Chondrocyte (in vitro differentiated cells): Measurements from ENCODE around the gene NME5. TPM values are rescaled to one million over a fixed set of nuclear protein-coding genes. Genes with fewer than 3 reads are reported as not detected.

Experiments used
- DNase-seq: peaks from one replicate; pipeline ENCODE4 v3.0.0; 2021; ENCODE audit warnings: mixed read lengths, low spot score
- H3K27ac Mint-ChIP-seq: one replicate; pipeline ENCODE4 v1.8.0; 2021; ENCODE audit warnings: mild to moderate bottlenecking, moderate library complexity, mixed read lengths; ENCODE audit not compliant: unreplicated experiment
- H3K27me3 Mint-ChIP-seq: 2 replicates; pipeline ENCODE4 v1.8.0; 2021; ENCODE audit warnings: low read depth, mixed read lengths
- H3K36me3 Mint-ChIP-seq: 2 replicates; pipeline ENCODE4 v1.8.0; 2021; ENCODE audit warnings: low read depth, mixed read lengths
- H3K4me1 Mint-ChIP-seq: 2 replicates; pipeline ENCODE4 v1.8.0; 2021; ENCODE audit warnings: low read depth, mild to moderate bottlenecking, mixed read lengths
- H3K4me3 Mint-ChIP-seq: one replicate; pipeline ENCODE4 v1.8.0; 2021; ENCODE audit warnings: mild to moderate bottlenecking, moderate library complexity, mixed read lengths; ENCODE audit not compliant: unreplicated experiment
- H3K9me3 Mint-ChIP-seq: 2 replicates; pipeline ENCODE4 v1.8.0; 2021; ENCODE audit warnings: low read depth, mixed read lengths
- CTCF ChIP-seq: fragments of 200-600 bp; sonication (generic); IDR thresholded peaks from 2 replicates; pipeline ENCODE4 v1.5.0; 2021; ENCODE audit warnings: antibody characterized with exemption, mild to moderate bottlenecking, moderate library complexity
- total RNA-seq: library from RNA; stranded (reverse); gene quantifications from 3 replicates; pipeline ENCODE4 v1.2.1, GENCODE V29; 2021

NME5 gene
- total RNA-seq, 1 donor from 2014 or later: 2.0 TPM

- Mint-ChIP-seq H3K9me3 (no peaks in the 10 kb centered on the region), H3K27me3 (peaks cover 4% of the 10 kb centered on the region), H3K36me3 (no peaks in the 10 kb centered on the region), H3K4me1 (peaks cover 7% of the 10 kb centered on the region), H3K27ac (no peak overlapping the region), H3K4me3 (no peak overlapping the region)
- DNase-seq: no peak
- no peak for TF ChIP-seq CTCF
Measured at GRCh38 chr5:138111937-138112336, 27.3 kb downstream of the NME5 start.

- Mint-ChIP-seq H3K4me1 (peaks cover 7% of the 10 kb centered on the region), H3K27ac (no peak overlapping the region), H3K4me3 (no peak overlapping the region), H3K9me3 (no peaks in the 10 kb centered on the region), H3K27me3 (peaks cover 4% of the 10 kb centered on the region), H3K36me3 (no peaks in the 10 kb centered on the region)
- no peak for TF ChIP-seq CTCF
- no peak for DNase-seq
Measured at GRCh38 chr5:138111181-138111580, 28.0 kb downstream of the NME5 start.

GRCh38 chr5:138110266-138110963 lies 28.8 kb downstream of the NME5 start:
- Mint-ChIP-seq H3K9me3 (no peaks in the 10 kb centered on the region), H3K4me3 (no peak overlapping the region), H3K27ac (no peak overlapping the region), H3K27me3 (peaks cover 5% of the 10 kb centered on the region), H3K4me1 (peaks cover 7% of the 10 kb centered on the region), H3K36me3 (no peaks in the 10 kb centered on the region)
- TF ChIP-seq CTCF: no peak
- no peak for DNase-seq

- Mint-ChIP-seq H3K4me3 (no peak overlapping the region), H3K4me1 (peaks cover 7% of the 10 kb centered on the region), H3K27me3 (peaks cover 5% of the 10 kb centered on the region), H3K27ac (no peak overlapping the region), H3K36me3 (no peaks in the 10 kb centered on the region), H3K9me3 (no peaks in the 10 kb centered on the region)
- DNase-seq: no peak
- TF ChIP-seq CTCF: no peak
Measured at GRCh38 chr5:138109463-138110265, 29.6 kb downstream of the NME5 start.

GRCh38 chr5:138107213-138107612 lies 32.0 kb downstream of the NME5 start:
- Mint-ChIP-seq H3K4me1 (peaks cover 7% of the 10 kb centered on the region), H3K9me3 (no peaks in the 10 kb centered on the region), H3K27ac (no peak overlapping the region), H3K36me3 (no peaks in the 10 kb centered on the region), H3K4me3 (no peak overlapping the region), H3K27me3 (peaks cover 14% of the 10 kb centered on the region)
- DNase-seq: no peak
- no peak for TF ChIP-seq CTCF
